ENCODE data around the gene RNF212B.

The RNF212B gene

GRCh38 chr14:23321572-23322547 is 84.1 kb downstream of the RNF212B start:
- peak; percentile 36 for DNase-seq
